Omental fat pad (tissue), 4 donors: ENCODE measurements around the gene NEIL1. TPM values are rescaled to one million over a fixed set of nuclear protein-coding genes. Genes with fewer than 3 reads are reported as not detected.
"Not testable (repeated sequence)": the region's sequence is repeated elsewhere in the genome, so short reads cannot be mapped to it uniquely, and the experiment has no call there.

ENCODE experiments used
- ATAC-seq: fragments of 150-250 bp; one replicate; pipeline ENCODE4 v1.9.1; 2016; ENCODE audit warnings: mild to moderate bottlenecking, moderate library complexity; ENCODE audit not compliant: low FRiP score
- DNase-seq: peaks from one replicate; pipeline ENCODE4 v3.0.0-alpha.2; 2019; ENCODE audit warnings: low spot score
- CTCF ChIP-seq, 3 donors: fragments of 450-650 bp; IDR thresholded peaks; one replicate each; pipeline ENCODE4 v1.5.1; 2016 to 2017; ENCODE audit warnings: antibody characterized with exemption in 3 of 3, mild to moderate bottlenecking in 3 of 3, moderate library complexity in 2 of 3
- total RNA-seq, 4 donors: library from RNA; depleted of rRNA; stranded (reverse); fragments of >200 nt; gene quantifications; one replicate each; pipeline ENCODE4 v1.1.0, GENCODE V29; 2016

Gene NEIL1
- total RNA-seq, 4 donors from 2014 or later, result 13.3 to 41.8 (median 29.9) TPM

DNA sequence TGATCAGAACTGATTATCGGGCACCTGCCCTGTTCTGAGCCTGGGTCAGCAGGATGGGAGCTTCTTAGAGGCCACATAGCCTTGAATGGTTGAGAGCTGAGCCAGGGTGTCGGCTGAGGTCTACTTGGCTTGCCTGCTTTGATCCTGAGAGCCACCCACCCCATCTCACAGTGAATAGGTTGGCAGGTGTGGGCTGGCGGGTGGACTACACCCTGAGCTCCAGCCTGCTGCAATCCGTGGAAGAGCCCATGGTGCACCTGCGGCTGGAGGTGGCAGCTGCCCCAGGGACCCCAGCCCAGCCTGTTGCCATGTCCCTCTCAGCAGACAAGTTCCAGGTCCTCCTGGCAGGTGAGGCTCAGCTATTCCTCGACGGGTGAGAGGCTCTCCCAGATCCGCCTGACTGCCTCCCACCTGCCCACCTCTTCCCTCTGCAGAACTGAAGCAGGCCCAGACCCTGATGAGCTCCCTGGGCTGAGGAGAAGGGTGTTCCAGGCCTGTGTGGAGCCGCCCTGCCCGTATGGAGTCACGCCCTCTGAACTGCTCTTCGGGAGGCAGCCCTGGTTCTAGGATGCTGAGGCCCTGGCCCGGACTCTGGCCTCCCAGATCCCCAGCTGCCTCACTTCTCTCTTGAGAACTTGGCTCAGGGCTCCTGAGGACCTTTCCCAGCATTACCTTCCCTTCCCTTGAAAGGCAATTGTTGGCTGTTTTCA, 7.2 kb upstream of the NEIL1 start:
- no peak for DNase-seq
- no peak for TF ChIP-seq CTCF (IDR thresholded peaks at IDR 0.05)
- no peak for ATAC-seq

GRCh38 chr15:75342221-75342620, 4.6 kb upstream of the NEIL1 start:
- no peak for ATAC-seq
- TF ChIP-seq CTCF (IDR thresholded peaks at IDR 0.05), result no peak
- DNase-seq, result no peak

- not testable (repeated sequence) for ATAC-seq, DNase-seq
These were observed 2.9 kb upstream of the NEIL1 start for GRCh38 chr15:75343953-75344352.

- DNase-seq (no peak), ATAC-seq (no peak)
- TF ChIP-seq CTCF (IDR thresholded peaks at IDR 0.05), result no peak
These were observed 589 bp downstream of the NEIL1 start for GRCh38 chr15:75347222-75348033.

DNA sequence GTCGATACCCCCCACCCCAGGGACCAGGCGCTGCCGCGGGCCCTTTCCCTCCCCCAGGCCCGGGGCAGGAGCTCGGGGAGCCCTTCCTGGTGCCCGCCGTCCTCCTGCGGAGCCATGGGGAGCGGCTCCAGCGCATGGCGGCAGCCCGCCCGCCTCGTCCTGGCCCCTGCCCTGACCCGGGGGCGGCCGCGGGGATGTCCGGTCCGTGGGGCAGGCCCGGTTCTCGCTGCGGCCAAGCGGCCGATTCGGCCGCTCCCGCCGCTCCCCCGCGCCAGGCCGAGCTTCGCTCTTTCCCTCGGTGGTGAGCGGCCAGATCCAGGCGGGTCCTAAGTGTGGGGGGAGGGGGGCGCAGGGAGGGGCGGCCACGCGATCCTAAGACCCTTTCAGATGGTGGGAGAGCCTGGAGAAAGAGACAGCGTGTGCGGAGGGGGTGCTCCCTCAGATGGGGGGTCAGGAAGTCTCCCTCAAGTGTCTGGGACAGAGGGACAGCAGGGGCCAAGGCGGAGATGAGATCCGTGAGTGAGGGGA, 1.3 kb downstream of the NEIL1 start:
- DNase-seq (no peak), ATAC-seq (no peak)
- TF ChIP-seq CTCF (IDR thresholded peaks at IDR 0.05), result no peak

GRCh38 chr15:75348562-75349350, 1.9 kb downstream of the NEIL1 start:
- no peak for DNase-seq
- ATAC-seq, result no peak
- no peak for TF ChIP-seq CTCF (IDR thresholded peaks at IDR 0.05)

DNA sequence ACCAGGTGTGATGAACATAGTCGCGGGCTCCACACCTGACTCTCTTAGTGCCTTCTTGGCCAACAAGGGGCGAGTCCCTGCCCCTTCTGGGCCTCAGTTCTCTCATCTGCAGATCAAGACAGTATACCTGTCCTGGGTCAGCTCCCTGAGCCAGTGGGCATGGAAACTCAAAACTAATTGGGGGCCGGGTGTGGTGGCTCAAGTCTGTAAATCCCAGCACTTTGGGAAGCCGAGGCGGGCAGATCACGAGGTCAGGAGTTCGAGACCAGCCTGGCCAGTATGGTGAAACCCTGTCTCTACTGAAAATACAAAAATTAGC, 2.5 kb downstream of the NEIL1 start:
- not testable (repeated sequence) for ATAC-seq, DNase-seq
